HG03442 (cell line): ENCODE measurements around the gene FXYD7.
"Not testable (repeated sequence)": the region's sequence is repeated elsewhere in the genome, so short reads cannot be mapped to it uniquely, and the experiment has no call there.

Experiments used
- ATAC-seq: cut with Tn5 transposase; IDR thresholded peaks from one replicate; pipeline ENCODE4 v1.9.1; 2021; ENCODE audit warnings: mild to moderate bottlenecking, moderate library complexity; ENCODE audit not compliant: unreplicated experiment

Gene FXYD7

DNA sequence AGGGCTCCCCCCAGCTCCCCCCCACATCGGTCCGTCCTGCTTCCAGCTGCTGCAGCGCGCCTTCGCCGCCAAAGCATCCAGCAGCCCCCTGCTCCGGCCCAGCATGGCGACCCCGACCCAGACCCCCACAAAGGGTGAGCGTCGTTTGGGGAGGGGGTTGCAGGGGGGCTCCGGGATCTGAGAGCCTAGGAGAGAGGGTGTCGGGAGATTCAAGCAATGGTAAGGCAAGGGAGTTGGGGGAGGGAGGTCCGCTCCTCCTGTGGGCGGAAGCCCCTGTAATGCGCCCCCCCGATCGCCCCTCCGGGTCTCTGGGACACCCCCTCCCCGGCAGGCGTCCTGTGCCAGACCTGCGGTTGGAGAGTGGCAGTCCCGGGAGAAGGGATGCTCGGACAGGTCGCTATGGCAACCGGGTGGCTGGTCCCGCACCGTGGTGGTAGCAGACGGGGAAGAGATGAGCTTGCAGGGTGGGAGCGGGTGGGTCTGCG is at the start of gene FXYD7:
Gene FXYD7 (plus strand): TSS at position 25 of the 485 bp plus-strand sequence. CDS start 79 bp downstream, at position 104.
- ATAC-seq = no peak

- ATAC-seq = no peak
These were observed 49.6 kb upstream of the FXYD7 start for GRCh38 chr19:35093430-35093829.

- no peak for ATAC-seq
These were observed 49.0 kb upstream of the FXYD7 start for GRCh38 chr19:35093941-35094647.

DNA sequence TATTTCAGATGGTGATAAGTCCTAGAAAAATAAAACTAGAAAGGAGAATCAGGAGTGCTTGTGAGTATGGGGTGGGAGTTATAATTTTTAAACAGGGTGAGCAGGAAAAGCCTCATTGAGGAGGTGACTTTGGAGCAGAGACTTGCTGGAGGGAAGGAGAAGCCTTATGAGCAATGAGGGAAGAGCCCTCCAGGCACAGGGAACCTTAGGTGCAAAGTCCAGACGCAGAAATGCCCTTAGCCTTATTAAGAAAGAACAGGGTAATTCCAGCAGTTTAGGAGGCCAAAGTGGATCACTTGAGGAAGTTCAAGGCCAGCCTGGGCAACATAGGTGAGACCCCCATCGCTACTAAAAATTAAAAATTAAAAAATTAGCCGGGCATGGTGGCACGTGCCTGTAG is 48.4 kb upstream of the FXYD7 start:
- ATAC-seq = no peak

GRCh38 chr19:35095667-35096368 is 47.2 kb upstream of the FXYD7 start:
- no peak for ATAC-seq

GRCh38 chr19:35098413-35099049 is 44.5 kb upstream of the FXYD7 start:
- no peak for ATAC-seq

GRCh38 chr19:35099155-35099896 is 43.7 kb upstream of the FXYD7 start:
- no peak for ATAC-seq

- no peak for ATAC-seq
These were observed 43.2 kb upstream of the FXYD7 start for GRCh38 chr19:35099897-35100275.

DNA sequence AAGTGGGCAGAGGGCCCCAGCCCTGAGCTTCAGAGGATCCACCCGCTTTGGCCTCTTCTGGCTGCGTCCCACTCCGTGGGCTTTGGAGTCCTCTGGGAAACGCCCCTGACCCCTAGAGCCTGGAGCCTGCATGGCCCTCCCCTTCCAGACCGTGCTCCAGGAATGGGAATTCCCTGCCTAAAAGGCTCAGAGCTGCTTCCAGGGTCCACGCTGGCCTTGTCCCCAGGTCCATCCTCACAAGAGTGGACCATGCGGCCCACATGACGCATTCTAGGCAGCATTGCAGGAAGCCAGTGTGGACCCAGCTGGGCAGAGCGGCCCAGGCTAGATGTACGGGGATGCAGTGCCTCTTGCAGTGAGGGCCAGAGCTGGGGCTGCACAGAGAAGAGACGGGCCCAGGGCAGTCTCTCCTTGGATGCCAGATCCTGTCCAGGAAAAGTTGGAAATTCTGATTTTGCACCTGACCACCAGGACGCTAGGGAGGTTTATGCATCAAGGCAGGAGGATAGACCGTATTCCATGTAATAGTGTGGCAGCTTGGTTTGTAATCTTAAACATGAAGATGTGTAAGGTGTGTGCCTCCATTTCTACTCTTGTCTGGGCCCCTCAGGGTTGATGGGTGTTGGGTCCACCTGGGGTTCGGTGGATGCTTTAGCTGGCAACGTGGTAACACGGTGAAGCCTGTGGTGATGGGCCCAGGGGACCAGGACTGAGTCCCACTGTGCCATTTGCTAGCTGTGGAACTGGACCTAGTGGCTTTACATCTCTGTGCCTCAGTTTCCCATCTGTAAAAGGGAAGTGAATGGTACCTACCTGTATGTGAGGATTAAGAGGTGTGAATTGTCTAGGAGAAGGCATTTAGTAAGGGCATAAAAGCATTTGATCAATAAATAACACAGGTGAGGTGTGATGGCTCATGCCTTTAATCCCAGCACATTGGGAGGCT is 42.2 kb upstream of the FXYD7 start:
- no peak for ATAC-seq

- not testable (repeated sequence) for ATAC-seq
These were observed 41.1 kb upstream of the FXYD7 start for GRCh38 chr19:35101949-35102348.

GRCh38 chr19:35103614-35104013 is 39.4 kb upstream of the FXYD7 start:
- not testable (repeated sequence) for ATAC-seq

- no peak for ATAC-seq
These were observed 38.7 kb upstream of the FXYD7 start for GRCh38 chr19:35104361-35104760.

DNA sequence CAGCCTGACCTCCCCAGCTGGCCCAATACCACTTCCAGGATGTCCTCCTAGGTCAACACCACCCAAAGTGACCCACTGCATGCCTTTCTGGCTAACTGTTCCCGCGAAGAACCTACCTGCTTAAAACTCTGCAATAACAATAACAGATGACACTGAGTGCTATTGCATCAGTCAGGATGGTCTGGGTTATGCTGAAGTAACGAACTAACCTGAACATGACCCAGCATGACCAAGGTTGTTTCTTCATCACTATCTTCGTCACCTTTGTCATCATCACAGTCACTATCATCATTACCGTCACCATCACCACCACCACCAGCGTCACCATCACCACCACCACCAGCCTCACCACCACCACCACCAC is 38.0 kb upstream of the FXYD7 start:
- ATAC-seq = no peak

DNA sequence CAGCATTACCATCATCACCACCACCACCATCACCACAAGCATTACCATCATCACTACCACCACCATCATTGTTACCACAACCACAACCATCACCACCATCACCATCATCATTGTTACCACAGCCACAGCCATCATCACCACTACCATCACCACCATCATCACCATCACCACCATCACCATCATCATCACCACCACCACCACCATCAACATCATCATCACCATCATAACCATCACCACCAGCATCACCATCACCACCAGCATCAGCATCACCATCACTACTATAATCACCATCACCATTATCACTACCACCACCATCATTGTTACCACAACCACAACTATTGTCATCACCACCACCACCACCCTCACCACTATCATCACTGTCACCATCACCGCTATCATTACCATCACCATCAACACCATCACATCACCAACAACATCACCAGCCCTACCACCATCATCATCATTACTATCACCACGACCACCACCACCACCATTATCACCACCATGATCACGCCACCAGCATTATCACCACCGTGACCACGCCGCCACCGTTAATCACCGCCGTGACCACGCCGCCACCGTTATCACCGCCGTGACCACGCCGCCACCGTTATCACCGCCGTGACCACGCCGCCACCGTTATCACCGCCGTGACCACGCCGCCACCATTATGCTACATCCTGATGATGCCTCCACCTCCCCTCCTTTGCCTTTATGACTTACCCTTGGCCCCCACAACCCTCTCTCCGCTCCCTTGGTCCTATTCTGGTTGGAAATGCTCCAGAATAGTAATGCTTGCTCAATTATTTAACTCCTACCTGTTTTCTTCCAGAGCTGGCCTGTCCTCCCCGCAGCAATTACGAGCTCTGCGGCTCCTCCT is 37.4 kb upstream of the FXYD7 start:
- ATAC-seq = no peak

DNA sequence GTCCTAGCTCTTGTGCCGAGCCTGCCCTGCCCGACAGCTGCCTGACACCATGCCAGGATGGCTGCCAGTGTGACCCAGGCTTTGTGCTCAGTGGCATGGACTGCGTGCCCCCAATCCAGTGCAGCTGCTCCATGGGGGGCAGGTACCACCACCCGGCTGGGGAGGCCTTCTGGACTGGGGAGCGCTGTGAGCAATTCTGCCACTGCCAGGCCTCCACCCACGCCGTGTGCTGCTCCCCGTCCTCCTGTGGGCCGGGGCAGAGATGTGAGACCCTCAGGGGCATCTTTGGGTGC is 36.8 kb upstream of the FXYD7 start:
- no peak for ATAC-seq

DNA sequence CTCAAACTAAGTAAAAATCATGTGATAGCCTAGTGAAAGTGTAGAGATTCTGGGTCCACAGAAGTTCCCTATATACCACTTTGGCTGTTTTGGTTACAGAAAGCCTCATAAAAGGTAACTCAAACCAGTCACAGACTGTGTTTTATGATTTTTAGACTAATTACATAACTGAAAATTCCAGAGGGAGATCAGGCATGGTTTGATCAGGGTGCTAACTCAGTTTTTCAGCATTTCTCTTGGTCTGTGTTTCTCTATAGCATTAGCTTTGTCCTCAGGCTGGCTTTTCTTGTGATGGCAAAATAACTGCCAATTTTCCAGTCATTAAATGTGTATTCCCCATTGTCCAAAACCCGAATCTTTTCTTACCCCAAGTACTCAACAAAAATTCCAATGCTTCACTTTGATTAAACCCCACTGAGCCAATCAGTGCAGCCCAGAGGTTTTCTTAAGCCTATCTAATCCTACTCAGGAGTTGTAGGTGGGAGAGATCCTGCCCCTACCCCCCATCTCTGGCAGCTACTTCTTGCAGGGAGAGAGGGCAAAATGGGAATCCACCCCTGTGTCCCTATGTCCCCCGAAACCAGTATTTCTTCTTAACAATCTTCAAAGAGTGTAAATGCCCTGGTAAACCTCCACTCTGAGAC is 36.0 kb upstream of the FXYD7 start:
- no peak for ATAC-seq

- ATAC-seq = no peak
These were observed 35.5 kb upstream of the FXYD7 start for GRCh38 chr19:35107545-35107944.

DNA sequence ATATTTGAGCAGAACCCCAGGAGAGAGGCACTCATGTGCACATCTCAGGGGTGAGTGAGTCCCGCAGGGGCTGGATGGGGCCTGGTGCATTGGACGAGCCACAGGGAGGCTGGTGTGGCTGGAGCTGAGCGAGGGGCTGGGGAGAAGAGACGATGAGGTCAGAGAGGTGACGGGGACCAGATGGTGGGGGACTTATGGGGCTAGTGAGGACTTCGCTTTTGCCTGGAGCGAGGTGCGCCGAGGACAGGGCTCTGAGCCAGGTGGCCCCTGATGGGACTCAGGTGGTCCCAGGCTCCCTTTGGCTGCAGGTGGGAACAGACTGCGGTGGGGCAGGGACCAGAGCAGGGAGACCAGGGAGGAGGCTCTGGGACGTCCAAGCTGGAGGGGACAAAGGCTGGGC is 34.3 kb upstream of the FXYD7 start:
- ATAC-seq = no peak
